Activated CD8-positive, alpha-beta memory T cell treated with anti-CD3 and anti-CD28 coated beads, Interleukin-2, amount 50 U/mL, for 4 hours (primary cell): ENCODE measurements around the gene OSBPL1A.
"Not testable (repeated sequence)": the region's sequence is repeated elsewhere in the genome, so short reads cannot be mapped to it uniquely, and the experiment has no call there.

Experiments
- DNase-seq: peaks from one replicate; pipeline ENCODE4 v3.0.0-alpha.2; 2020

OSBPL1A gene

GRCh38 chr18:24173997-24174396 is 223.6 kb downstream of the OSBPL1A start:
- DNase-seq = no peak

- DNase-seq = no peak
Observed at GRCh38 chr18:24170360-24170759, 227.3 kb downstream of the OSBPL1A start.

GRCh38 chr18:24168496-24168895 is 229.1 kb downstream of the OSBPL1A start:
- no peak for DNase-seq

GRCh38 chr18:24161304-24161703 is 236.3 kb downstream of the OSBPL1A start:
- DNase-seq = no peak

- DNase-seq = no peak
Observed at GRCh38 chr18:24160086-24160485, 237.5 kb downstream of the OSBPL1A start.

- no peak for DNase-seq
Observed at GRCh38 chr18:24157855-24158254, 239.8 kb downstream of the OSBPL1A start.

GRCh38 chr18:24153397-24153796 is 244.2 kb downstream of the OSBPL1A start:
- DNase-seq = no peak

DNA sequence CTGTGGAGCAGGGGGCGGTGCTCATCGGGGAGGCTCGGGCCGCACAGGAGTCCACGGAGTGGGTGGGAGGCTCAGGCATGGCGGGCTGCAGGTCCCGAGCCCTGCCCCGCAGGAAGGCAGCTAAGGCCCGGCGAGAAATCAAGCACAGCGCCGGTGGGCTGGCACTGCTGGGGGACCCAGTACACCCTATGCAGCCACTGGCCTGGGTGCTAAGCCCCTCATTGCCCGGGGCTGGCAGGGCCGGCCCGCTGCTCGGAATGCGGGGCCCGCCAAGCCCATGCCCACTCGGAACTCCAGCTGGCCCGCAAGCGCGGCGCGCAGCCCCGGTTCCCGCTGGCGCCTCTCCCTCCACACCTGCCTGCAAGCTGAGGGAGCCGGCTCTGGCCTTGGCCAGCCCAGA is 248.0 kb downstream of the OSBPL1A start:
- DNase-seq = not testable (repeated sequence)

DNA sequence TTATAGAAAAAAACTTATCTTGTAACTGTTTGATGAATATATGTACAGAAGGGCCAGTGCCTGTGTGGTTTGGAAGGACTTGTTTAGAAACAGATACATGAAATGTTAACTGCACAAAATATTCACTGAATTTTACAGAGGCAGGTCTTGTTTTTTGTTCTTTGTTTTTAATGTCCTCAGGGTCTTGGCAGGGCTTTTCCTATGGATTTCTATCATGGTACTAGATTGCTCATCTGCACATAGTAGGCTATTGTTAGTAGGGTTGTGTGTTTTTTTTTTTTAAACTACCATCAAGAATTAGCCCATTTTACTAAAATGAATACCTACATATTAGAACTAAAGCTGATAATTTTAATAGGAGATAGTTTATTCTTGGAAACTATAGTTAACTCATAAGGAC is 255.2 kb downstream of the OSBPL1A start:
- no peak for DNase-seq

DNA sequence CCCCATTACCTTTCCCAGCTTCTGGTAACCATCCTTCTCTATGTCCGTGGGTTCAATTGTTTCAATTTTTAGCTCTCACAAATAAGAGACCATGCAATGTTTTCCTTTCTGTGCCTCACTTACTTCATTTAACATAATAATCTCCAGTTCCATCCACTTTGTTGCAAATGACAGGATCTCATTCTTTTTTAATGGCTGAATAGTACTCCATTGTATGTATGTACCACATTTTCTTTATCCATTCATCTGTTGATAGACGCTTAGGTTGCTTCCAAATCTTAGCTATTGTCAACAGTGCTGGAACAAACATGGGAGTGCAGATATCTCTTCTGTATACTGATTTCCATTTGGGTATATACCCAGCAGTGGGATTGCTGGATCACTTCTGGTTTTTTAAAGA is 256.9 kb downstream of the OSBPL1A start:
- DNase-seq = no peak

GRCh38 chr18:24138789-24139616 is 258.6 kb downstream of the OSBPL1A start, which contains the start of gene CABYR:
TSS of gene CABYR (plus strand) at chr18:24139062. CDS start at chr18:24143115, 4,053 bp downstream.
- peak; percentile 72 for DNase-seq

GRCh38 chr18:24138409-24138788 is 259.2 kb downstream of the OSBPL1A start:
- DNase-seq = no peak

- no peak for DNase-seq
Observed at GRCh38 chr18:24136967-24137373, 260.7 kb downstream of the OSBPL1A start.

- DNase-seq = no peak
Observed at GRCh38 chr18:24130494-24130893, 267.1 kb downstream of the OSBPL1A start.

- DNase-seq = no peak
Observed at GRCh38 chr18:24128700-24129099, 268.9 kb downstream of the OSBPL1A start.

DNA sequence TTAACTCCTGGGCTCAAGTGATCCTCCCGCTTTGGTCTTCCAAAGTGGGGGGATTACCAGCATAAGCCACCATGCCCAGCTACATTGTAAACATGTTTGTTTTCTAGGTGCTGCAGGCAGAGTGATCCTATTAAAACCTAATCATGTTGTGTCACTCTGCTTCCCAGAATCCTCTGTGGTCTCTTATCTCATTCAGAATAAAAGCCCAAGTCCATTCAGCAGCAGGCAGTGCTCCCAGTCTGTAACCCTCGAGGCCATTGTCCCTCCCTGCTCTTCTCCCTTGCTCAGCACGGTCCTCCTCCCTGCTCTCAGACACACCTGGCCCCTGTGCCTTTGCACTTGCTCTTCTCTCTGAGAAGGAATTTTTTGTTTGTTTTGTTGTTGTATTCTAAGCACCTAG is 269.9 kb downstream of the OSBPL1A start:
- DNase-seq = no peak

- no peak for DNase-seq
Observed at GRCh38 chr18:24126155-24126961, 271.3 kb downstream of the OSBPL1A start.

DNA sequence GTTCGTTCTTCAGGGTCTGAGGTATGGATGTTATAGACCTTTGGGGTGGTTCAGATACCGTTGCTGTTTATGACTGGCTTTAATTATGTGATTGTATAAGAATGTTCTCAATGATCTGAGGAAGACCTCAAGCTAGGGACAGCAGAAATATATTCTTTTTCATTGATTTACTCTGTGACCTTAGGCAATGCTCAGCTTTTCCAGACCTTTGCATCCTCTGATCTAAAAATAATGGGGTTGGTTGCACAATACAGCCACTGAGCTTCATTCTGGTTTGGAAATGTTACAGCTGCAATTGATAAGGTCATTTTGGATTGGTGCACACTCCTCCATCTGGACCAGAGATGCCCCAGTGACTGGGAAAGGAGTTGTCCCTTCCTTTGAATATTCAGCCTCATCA is 276.0 kb downstream of the OSBPL1A start:
- DNase-seq = no peak

GRCh38 chr18:24120676-24121075 is 276.9 kb downstream of the OSBPL1A start:
- no peak for DNase-seq

- peak; percentile 79 for DNase-seq
Observed at GRCh38 chr18:24118750-24119577, 278.7 kb downstream of the OSBPL1A start.

DNA sequence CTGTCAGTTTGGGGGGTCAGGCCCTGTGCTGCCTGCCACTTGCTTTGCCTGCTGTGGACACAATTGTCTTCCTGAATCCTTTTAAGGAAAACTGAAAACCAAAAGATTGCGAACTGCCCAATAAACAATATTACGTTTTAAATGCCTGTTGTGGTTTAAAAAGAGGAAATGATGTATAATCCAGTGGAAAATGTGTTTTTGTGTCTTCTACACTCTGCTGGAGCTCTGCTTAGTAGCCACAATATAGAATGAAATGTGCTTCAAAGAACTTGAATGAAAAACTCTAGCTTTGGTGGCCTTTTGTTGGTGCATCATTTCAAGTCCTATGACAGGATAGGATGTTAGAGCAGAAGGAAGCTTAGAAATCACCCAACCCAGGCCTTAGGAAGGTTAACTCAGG is 282.0 kb downstream of the OSBPL1A start:
- no peak for DNase-seq

GRCh38 chr18:24114924-24115549 is 282.6 kb downstream of the OSBPL1A start:
- DNase-seq = no peak
